Prostate gland (tissue), 2 donors: ENCODE results near the gene CTNNA2.

ENCODE experiments used
- POLR2AphosphoS5 ChIP-seq: sonication (generic); formaldehyde crosslinking; IDR thresholded peaks from one replicate; pipeline ENCODE4 v1.6.1; 2017; ENCODE audit warnings: antibody characterized with exemption
- TF ChIP-seq, protein P1 (sequence below), 4 experiments: fragments of 200-600 bp in 2 of 4; fragments of 450-650 bp in 2 of 4; sonication (generic) in 2 of 4; IDR thresholded peaks; 1 replicate in 3 of 4; 2 replicates in 1 of 4; pipeline ENCODE4 v1.5.1; 2016 to 2019; ENCODE audit warnings: antibody characterized with exemption in 4 of 4, mild to moderate bottlenecking in 2 of 4, moderate library complexity in 2 of 4

DNA sequence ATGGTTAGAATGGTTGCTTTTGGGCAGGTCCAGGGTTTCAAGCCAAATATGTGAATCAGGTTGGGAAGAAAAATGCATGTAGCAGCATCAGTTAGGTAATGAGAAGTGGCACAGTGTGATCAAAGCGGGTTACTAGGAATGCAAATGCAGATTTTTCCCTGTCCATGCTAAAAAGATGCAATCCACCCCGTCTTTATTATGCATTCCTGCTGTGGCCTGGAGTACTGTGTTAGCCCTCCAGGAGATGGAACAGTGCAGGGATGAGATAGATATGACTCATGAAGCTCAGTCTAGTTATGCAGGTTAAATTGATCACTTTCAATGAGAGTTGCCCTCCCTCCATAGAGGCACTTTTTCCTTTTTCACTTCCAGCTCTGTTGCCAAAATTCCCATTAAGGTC, 283.8 kb downstream of the CTNNA2 start:
- TF ChIP-seq, protein P1, sequence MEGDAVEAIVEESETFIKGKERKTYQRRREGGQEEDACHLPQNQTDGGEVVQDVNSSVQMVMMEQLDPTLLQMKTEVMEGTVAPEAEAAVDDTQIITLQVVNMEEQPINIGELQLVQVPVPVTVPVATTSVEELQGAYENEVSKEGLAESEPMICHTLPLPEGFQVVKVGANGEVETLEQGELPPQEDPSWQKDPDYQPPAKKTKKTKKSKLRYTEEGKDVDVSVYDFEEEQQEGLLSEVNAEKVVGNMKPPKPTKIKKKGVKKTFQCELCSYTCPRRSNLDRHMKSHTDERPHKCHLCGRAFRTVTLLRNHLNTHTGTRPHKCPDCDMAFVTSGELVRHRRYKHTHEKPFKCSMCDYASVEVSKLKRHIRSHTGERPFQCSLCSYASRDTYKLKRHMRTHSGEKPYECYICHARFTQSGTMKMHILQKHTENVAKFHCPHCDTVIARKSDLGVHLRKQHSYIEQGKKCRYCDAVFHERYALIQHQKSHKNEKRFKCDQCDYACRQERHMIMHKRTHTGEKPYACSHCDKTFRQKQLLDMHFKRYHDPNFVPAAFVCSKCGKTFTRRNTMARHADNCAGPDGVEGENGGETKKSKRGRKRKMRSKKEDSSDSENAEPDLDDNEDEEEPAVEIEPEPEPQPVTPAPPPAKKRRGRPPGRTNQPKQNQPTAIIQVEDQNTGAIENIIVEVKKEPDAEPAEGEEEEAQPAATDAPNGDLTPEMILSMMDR (IDR thresholded peaks at IDR 0.05), result no peak
- no peak for TF ChIP-seq POLR2AphosphoS5
